HEK293 (cell line): ENCODE data around the gene LAMA4.

Experiments
- CTCF ChIA-PET: fragments of 350-600 bp; formaldehyde crosslinking; extraction: SDS; loops from one replicate; lab custom pipeline; 2021; ENCODE audit warnings: antibody characterized with exemption; lab: Yijun Ruan, JAX
- POLR2A ChIA-PET: fragments of 300-600 bp; formaldehyde crosslinking; extraction: SDS; loops from one replicate; lab custom pipeline; 2020; ENCODE audit warnings: antibody characterized with exemption, inconsistent platforms; lab: Yijun Ruan, JAX
- H3K27ac ChIP-seq: fragments of 200-500 bp; sonication (Bioruptor generic); 2 replicates; pipeline ENCODE4 v1.5.1; 2014; ENCODE audit warnings: low read depth, low read length, control low read depth, inconsistent platforms; ENCODE audit errors: extremely low read depth
- H3K36me3 ChIP-seq, 2 experiments: fragments of 200-500 bp in 1 of 2; sonication (Bioruptor generic) in 1 of 2; 1 replicate in 1 of 2; 2 replicates in 1 of 2; pipeline ENCODE4 v1.5.1; 2014 to 2017; ENCODE audit warnings: inconsistent platforms in 2 of 2, low read length in 2 of 2; ENCODE audit not compliant: control insufficient read depth in 2 of 2, insufficient read depth in 1 of 2
- H3K4me1 ChIP-seq: fragments of 200-500 bp; sonication (Bioruptor generic); 2 replicates; pipeline ENCODE4 v1.5.1; 2014; ENCODE audit warnings: mild to moderate bottlenecking, low read length, inconsistent platforms; ENCODE audit not compliant: control insufficient read depth, insufficient read depth
- H3K4me3 ChIP-seq: 2 replicates; pipeline ENCODE4 v1.5.1; 2011; ENCODE audit warnings: low read depth, mild to moderate bottlenecking, control low read depth, low read length, moderate library complexity
- H3K9me3 ChIP-seq: fragments of 200-500 bp; sonication (Bioruptor generic); 2 replicates; pipeline ENCODE4 v1.5.1; 2014; ENCODE audit warnings: low read depth, low read length, inconsistent platforms; ENCODE audit not compliant: control insufficient read depth, insufficient read depth
- MZF1 ChIP-seq: fragments of 450-650 bp; formaldehyde crosslinking; IDR thresholded peaks from 2 replicates; pipeline ENCODE4 v1.5.1; 2017; ENCODE audit warnings: missing biosample characterization, missing genetic modification characterization, borderline replicate concordance
- PRDM1 ChIP-seq: fragments of 450-650 bp; formaldehyde crosslinking; IDR thresholded peaks from 2 replicates; pipeline ENCODE4; 2016; ENCODE audit warnings: missing biosample characterization, missing genetic modification characterization
- YY1 ChIP-seq: fragments of 450-650 bp; formaldehyde crosslinking; IDR thresholded peaks from 2 replicates; pipeline ENCODE4 v1.5.1; 2018; ENCODE audit warnings: missing biosample characterization, missing genetic modification characterization
- YY2 ChIP-seq: fragments of 450-650 bp; formaldehyde crosslinking; IDR thresholded peaks from 2 replicates; pipeline ENCODE4 v1.5.1; 2016; ENCODE audit warnings: missing biosample characterization, missing genetic modification characterization
- ZBTB21 ChIP-seq: fragments of 450-650 bp; formaldehyde crosslinking; IDR thresholded peaks from 2 replicates; pipeline ENCODE4 v1.5.1; 2017; ENCODE audit warnings: missing biosample characterization, missing genetic modification characterization
- ZFP3 ChIP-seq: fragments of 450-650 bp; formaldehyde crosslinking; IDR thresholded peaks from 2 replicates; pipeline ENCODE4 v1.5.1; 2016; ENCODE audit warnings: low read depth, missing biosample characterization, missing genetic modification characterization
- ZFP37 ChIP-seq: fragments of 450-650 bp; formaldehyde crosslinking; IDR thresholded peaks from 2 replicates; pipeline ENCODE4 v1.5.1; 2016; ENCODE audit warnings: missing biosample characterization, missing genetic modification characterization
- ZNF16 ChIP-seq: fragments of 450-650 bp; formaldehyde crosslinking; IDR thresholded peaks from 2 replicates; pipeline ENCODE4 v1.5.1; 2016; ENCODE audit warnings: low read depth, missing biosample characterization, missing genetic modification characterization
- ZNF184 ChIP-seq: fragments of 450-650 bp; IDR thresholded peaks from 2 replicates; pipeline ENCODE4 v1.5.1; 2018; ENCODE audit warnings: missing biosample characterization, mild to moderate bottlenecking, missing genetic modification characterization
- ZNF23 ChIP-seq: fragments of 450-650 bp; formaldehyde crosslinking; IDR thresholded peaks from 2 replicates; pipeline ENCODE4 v1.5.1; 2016; ENCODE audit warnings: missing biosample characterization, missing genetic modification characterization, borderline replicate concordance
- ZNF248 ChIP-seq: fragments of 450-650 bp; formaldehyde crosslinking; IDR thresholded peaks from 2 replicates; pipeline ENCODE4 v1.5.1; 2017; ENCODE audit warnings: missing biosample characterization, missing genetic modification characterization
- ZNF585B ChIP-seq: fragments of 450-650 bp; formaldehyde crosslinking; IDR thresholded peaks from 2 replicates; pipeline ENCODE4 v1.5.1; 2016; ENCODE audit warnings: missing biosample characterization, missing genetic modification characterization
- TF ChIP-seq, protein P1 (sequence below): fragments of 450-650 bp; IDR thresholded peaks from 2 replicates; pipeline ENCODE4 v1.5.1; 2018; ENCODE audit warnings: missing biosample characterization, mild to moderate bottlenecking, missing genetic modification characterization
- TF ChIP-seq, protein P2 (sequence below): fragments of 450-650 bp; formaldehyde crosslinking; IDR thresholded peaks from 2 replicates; pipeline ENCODE4 v1.5.1; 2017; ENCODE audit warnings: missing biosample characterization, missing genetic modification characterization
- TF ChIP-seq, protein P3 (sequence below): fragments of 450-650 bp; formaldehyde crosslinking; IDR thresholded peaks from 2 replicates; pipeline ENCODE4 v1.5.1; 2016; ENCODE audit warnings: missing biosample characterization, missing genetic modification characterization, borderline replicate concordance

The LAMA4 gene

DNA sequence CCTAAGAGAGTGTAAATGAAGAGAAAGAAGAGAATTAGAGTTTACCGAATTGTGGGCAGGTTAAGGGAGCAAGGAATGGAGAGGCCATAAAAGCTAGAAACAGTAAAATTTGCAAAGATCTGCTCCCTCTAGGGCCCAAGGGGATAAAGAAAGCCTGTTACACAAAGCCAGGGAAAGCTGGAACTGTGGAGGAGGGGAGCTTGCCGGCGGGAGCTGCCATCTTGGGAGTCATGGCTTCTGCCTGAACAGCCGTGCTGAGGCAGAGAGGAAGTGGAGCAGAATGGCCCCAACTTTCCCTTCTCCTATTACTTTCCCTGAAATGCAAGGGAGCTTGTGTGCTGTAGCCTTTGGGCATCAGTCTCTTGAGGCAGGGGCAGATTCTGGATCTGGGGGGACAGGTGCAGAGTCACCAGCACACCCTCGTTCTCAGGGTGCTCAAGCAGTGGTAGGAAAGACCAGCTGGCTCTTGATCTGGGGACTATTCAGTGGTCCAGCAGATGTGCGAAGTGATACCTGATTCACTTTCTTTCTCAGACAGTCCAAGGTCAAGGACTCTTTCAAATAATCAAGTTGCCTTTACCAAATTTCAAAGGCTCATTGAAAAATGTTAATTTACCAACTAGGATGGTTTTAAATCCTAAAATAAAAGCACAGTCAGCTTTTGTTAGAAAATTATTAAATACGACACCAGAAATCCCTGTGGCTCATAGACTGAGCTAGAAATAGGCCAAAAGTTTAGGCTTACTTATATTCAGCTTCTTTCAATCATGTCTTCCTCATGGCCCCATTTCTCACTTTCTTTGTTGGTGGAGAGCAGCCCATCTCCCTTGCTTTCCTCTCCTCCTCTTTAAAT lies 25.7 kb downstream of the LAMA4 start:
- Histone ChIP-seq H3K9me3 (no peaks in the 10 kb centered on the region), H3K36me3 (no peaks in the 10 kb centered on the region), H3K4me1 (peaks cover 35% of the 10 kb centered on the region), H3K4me3 (no peak overlapping the region), H3K27ac (no peak overlapping the region)
- ChIA-PET POLR2A (interaction anchor here (1.2 to 4.8 kb wide), 2 partner anchors 11 to 26 kb away, joined by 4 to 22 read pairs; partner anchors contain the start of gene LAMA4), CTCF (interaction anchor here (0.6 to 2.1 kb wide), 4 partner anchors 9 to 48 kb away, joined by 3 to 6 read pairs (median 4); no protein-coding TSS in a partner anchor)
- TF ChIP-seq ZNF184 (no peak), MZF1 (tag by site-specific recombination) (0 out of 2 replicates have a peak, but pooled peaks have one; percentile 35), ZFP3 (tag by site-specific recombination) (no peak), PRDM1 (tag by site-specific recombination) (peak; percentile 87), YY2 (tag by site-specific recombination) (peak; percentile 61; the same call in 1 of the 2 replicates), ZNF585B (no peak), YY1 (tag by site-specific recombination) (no peak; the same call in 1 of the 2 replicates), ZFP37 (tag by site-specific recombination) (no peak), ZNF248 (no peak), ZBTB21 (no peak), ZNF16 (tag by site-specific recombination) (no peak)
- TF ChIP-seq, protein P1, sequence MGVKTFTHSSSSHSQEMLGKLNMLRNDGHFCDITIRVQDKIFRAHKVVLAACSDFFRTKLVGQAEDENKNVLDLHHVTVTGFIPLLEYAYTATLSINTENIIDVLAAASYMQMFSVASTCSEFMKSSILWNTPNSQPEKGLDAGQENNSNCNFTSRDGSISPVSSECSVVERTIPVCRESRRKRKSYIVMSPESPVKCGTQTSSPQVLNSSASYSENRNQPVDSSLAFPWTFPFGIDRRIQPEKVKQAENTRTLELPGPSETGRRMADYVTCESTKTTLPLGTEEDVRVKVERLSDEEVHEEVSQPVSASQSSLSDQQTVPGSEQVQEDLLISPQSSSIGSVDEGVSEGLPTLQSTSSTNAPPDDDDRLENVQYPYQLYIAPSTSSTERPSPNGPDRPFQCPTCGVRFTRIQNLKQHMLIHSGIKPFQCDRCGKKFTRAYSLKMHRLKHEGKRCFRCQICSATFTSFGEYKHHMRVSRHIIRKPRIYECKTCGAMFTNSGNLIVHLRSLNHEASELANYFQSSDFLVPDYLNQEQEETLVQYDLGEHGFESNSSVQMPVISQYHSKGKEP (tag by site-specific recombination) = no peak
- TF ChIP-seq, protein P2, sequence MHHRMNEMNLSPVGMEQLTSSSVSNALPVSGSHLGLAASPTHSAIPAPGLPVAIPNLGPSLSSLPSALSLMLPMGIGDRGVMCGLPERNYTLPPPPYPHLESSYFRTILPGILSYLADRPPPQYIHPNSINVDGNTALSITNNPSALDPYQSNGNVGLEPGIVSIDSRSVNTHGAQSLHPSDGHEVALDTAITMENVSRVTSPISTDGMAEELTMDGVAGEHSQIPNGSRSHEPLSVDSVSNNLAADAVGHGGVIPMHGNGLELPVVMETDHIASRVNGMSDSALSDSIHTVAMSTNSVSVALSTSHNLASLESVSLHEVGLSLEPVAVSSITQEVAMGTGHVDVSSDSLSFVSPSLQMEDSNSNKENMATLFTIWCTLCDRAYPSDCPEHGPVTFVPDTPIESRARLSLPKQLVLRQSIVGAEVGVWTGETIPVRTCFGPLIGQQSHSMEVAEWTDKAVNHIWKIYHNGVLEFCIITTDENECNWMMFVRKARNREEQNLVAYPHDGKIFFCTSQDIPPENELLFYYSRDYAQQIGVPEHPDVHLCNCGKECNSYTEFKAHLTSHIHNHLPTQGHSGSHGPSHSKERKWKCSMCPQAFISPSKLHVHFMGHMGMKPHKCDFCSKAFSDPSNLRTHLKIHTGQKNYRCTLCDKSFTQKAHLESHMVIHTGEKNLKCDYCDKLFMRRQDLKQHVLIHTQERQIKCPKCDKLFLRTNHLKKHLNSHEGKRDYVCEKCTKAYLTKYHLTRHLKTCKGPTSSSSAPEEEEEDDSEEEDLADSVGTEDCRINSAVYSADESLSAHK = no peak
- TF ChIP-seq, protein P3, sequence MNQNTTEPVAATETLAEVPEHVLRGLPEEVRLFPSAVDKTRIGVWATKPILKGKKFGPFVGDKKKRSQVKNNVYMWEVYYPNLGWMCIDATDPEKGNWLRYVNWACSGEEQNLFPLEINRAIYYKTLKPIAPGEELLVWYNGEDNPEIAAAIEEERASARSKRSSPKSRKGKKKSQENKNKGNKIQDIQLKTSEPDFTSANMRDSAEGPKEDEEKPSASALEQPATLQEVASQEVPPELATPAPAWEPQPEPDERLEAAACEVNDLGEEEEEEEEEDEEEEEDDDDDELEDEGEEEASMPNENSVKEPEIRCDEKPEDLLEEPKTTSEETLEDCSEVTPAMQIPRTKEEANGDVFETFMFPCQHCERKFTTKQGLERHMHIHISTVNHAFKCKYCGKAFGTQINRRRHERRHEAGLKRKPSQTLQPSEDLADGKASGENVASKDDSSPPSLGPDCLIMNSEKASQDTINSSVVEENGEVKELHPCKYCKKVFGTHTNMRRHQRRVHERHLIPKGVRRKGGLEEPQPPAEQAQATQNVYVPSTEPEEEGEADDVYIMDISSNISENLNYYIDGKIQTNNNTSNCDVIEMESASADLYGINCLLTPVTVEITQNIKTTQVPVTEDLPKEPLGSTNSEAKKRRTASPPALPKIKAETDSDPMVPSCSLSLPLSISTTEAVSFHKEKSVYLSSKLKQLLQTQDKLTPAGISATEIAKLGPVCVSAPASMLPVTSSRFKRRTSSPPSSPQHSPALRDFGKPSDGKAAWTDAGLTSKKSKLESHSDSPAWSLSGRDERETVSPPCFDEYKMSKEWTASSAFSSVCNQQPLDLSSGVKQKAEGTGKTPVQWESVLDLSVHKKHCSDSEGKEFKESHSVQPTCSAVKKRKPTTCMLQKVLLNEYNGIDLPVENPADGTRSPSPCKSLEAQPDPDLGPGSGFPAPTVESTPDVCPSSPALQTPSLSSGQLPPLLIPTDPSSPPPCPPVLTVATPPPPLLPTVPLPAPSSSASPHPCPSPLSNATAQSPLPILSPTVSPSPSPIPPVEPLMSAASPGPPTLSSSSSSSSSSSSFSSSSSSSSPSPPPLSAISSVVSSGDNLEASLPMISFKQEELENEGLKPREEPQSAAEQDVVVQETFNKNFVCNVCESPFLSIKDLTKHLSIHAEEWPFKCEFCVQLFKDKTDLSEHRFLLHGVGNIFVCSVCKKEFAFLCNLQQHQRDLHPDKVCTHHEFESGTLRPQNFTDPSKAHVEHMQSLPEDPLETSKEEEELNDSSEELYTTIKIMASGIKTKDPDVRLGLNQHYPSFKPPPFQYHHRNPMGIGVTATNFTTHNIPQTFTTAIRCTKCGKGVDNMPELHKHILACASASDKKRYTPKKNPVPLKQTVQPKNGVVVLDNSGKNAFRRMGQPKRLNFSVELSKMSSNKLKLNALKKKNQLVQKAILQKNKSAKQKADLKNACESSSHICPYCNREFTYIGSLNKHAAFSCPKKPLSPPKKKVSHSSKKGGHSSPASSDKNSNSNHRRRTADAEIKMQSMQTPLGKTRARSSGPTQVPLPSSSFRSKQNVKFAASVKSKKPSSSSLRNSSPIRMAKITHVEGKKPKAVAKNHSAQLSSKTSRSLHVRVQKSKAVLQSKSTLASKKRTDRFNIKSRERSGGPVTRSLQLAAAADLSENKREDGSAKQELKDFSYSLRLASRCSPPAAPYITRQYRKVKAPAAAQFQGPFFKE (tag by site-specific recombination) = no peak

DNA sequence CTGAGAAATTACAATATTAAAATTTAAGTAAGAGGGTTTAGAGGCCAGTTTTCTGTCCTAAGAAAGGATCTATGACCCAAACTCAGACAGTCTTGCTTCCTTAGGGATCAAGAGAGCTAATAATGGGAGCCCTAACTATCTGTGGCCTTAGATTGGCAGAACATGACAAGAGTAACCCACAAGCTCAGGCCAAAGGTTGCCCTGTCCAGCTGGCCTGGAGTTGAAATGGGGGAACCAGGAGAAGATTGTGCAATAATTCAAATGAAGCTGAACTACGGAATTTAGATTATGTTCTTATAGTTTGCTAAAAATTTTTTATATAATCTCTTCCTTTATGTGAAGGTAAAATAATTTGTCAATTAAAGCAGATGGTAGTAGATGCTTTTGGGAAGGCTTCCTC lies 26.4 kb downstream of the LAMA4 start:
- Histone ChIP-seq H3K4me1 (peaks cover 28% of the 10 kb centered on the region), H3K36me3 (no peaks in the 10 kb centered on the region), H3K4me3 (no peak overlapping the region), H3K27ac (no peak overlapping the region), H3K9me3 (no peaks in the 10 kb centered on the region)
- ChIA-PET CTCF (interaction anchor here (0.7 to 1.4 kb wide), 2 partner anchors 41 to 64 kb away, joined by 3 to 4 read pairs; no protein-coding TSS in a partner anchor), POLR2A (no interaction called here)
- no peak for TF ChIP-seq ZNF23
